SK-N-SH (cell line): ENCODE results near the gene POLR1A. TPM values are rescaled to one million over a fixed set of nuclear protein-coding genes. Genes with fewer than 3 reads are reported as not detected.

Experiments
- CTCF ChIA-PET: fragments of 300-600, 350-600 bp; formaldehyde crosslinking; extraction: SDS; loops from one replicate; lab custom pipeline; 2021; lab: Yijun Ruan, JAX
- POLR2A ChIA-PET: fragments of 350-600 bp; sonication (Branson Sonifier 250); formaldehyde crosslinking; extraction: SDS; loops from one replicate; lab custom pipeline; 2020; ENCODE audit warnings: antibody characterized with exemption, inconsistent platforms; lab: Yijun Ruan, JAX
- DNase-seq: peaks from one replicate; pipeline ENCODE4 v3.0.0; 2012
- H2AFZ ChIP-seq: fragments of 200-600 bp; sonication (generic); 2 replicates; pipeline ENCODE4 v1.8.1; 2016; ENCODE audit warnings: antibody characterized with exemption, mild to moderate bottlenecking, low read depth
- H3F3A ChIP-seq: fragments of 200-600 bp; sonication (generic); replicated peaks from 2 replicates; pipeline ENCODE3; 2016; ENCODE audit warnings: antibody characterized with exemption, mild to moderate bottlenecking; ENCODE audit not compliant: insufficient read depth
- H3K27ac ChIP-seq, 2 experiments: fragments of 200-500 bp in 1 of 2; fragments of 200-600 bp in 1 of 2; sonication (Bioruptor generic) in 1 of 2; sonication (generic), shearing (Covaris generic) in 1 of 2; 2 replicates each; pipeline versions ENCODE4 v1.5.1 to v1.6.1; 2014 to 2016; ENCODE audit warnings: low read depth in 2 of 2, inconsistent platforms in 1 of 2, low read length in 1 of 2, mild to moderate bottlenecking in 1 of 2, mixed read lengths in 1 of 2
- H3K27me3 ChIP-seq: fragments of 200-600 bp; sonication (generic), shearing (Covaris generic); 2 replicates; pipeline ENCODE4 v1.6.1; 2016; ENCODE audit warnings: mixed run types; ENCODE audit not compliant: insufficient read depth
- H3K36me3 ChIP-seq, 2 experiments: fragments of 200-500 bp in 1 of 2; fragments of 200-600 bp in 1 of 2; sonication (Bioruptor generic) in 1 of 2; sonication (generic) in 1 of 2; replicated peaks in 1 of 2; 2 replicates each; pipeline versions ENCODE3 to v1.5.1; 2014 to 2016; ENCODE audit warnings: low read length in 1 of 2, mild to moderate bottlenecking in 1 of 2; ENCODE audit not compliant: insufficient read depth in 2 of 2, control insufficient read depth in 1 of 2
- H3K4me1 ChIP-seq, 2 experiments: fragments of 200-500 bp in 1 of 2; fragments of 200-600 bp in 1 of 2; sonication (Bioruptor generic) in 1 of 2; sonication (generic), shearing (Covaris generic) in 1 of 2; 2 replicates each; pipeline versions ENCODE4 v1.5.1 to v1.6.1; 2014 to 2016; ENCODE audit warnings: low read depth in 1 of 2, low read length in 1 of 2, mixed run types in 1 of 2; ENCODE audit not compliant: insufficient read depth in 2 of 2, control insufficient read depth in 1 of 2
- H3K4me2 ChIP-seq: fragments of 200-600 bp; sonication (generic), shearing (Covaris generic); 2 replicates; pipeline ENCODE4 v1.6.1; 2017; ENCODE audit warnings: mixed run types
- H3K4me3 ChIP-seq, 2 experiments: fragments of 200-500 bp in 1 of 2; fragments of 200-600 bp in 1 of 2; sonication (Bioruptor generic) in 1 of 2; sonication (generic), shearing (Covaris generic) in 1 of 2; 2 replicates each; pipeline versions ENCODE4 v1.5.1 to v1.8.1; 2014 to 2016; ENCODE audit warnings: low read depth in 2 of 2, inconsistent platforms in 1 of 2, low read length in 1 of 2, mild to moderate bottlenecking in 1 of 2, mixed read lengths in 1 of 2, moderate library complexity in 1 of 2
- H3K79me2 ChIP-seq: fragments of 200-600 bp; sonication (generic); 2 replicates; pipeline ENCODE4 v1.8.1; 2017; ENCODE audit warnings: mild to moderate bottlenecking; ENCODE audit not compliant: insufficient read depth
- H3K9ac ChIP-seq: fragments of 200-600 bp; sonication (generic); 2 replicates; pipeline ENCODE4 v1.6.1; 2017; ENCODE audit warnings: mixed run types
- H3K9me2 ChIP-seq: fragments of 200-600 bp; sonication (generic); 2 replicates; pipeline ENCODE4 v1.6.1; 2017; ENCODE audit warnings: mixed run types
- H3K9me3 ChIP-seq: fragments of 200-600 bp; sonication (generic); 2 replicates; pipeline ENCODE4 v1.6.1; 2017; ENCODE audit warnings: mixed run types, mild to moderate bottlenecking, moderate library complexity
- H4K20me1 ChIP-seq: fragments of 200-600 bp; sonication (generic); 2 replicates; pipeline ENCODE4 v1.6.1; 2017; ENCODE audit warnings: mild to moderate bottlenecking, mixed run types; ENCODE audit not compliant: insufficient read depth
- CHD2 ChIP-seq: fragments of 150-350 bp; IDR thresholded peaks from 2 replicates; pipeline ENCODE4 v1.6.1; 2018; ENCODE audit warnings: low read length; ENCODE audit not compliant: partially characterized antibody
- EP300 ChIP-seq, 2 experiments: IDR thresholded peaks; 2 replicates each; pipeline versions ENCODE4 v1.4.0 to v1.6.1; 2012; ENCODE audit warnings: borderline replicate concordance in 1 of 2, low read depth in 1 of 2, low read length in 1 of 2
- FOXJ3 ChIP-seq: sonication (generic); formaldehyde crosslinking; IDR thresholded peaks from 2 replicates; pipeline ENCODE4 v1.5.1; 2020; ENCODE audit warnings: mild to moderate bottlenecking, missing genetic modification reagents
- FOXM1 ChIP-seq: IDR thresholded peaks from 2 replicates; pipeline ENCODE4 v1.4.0; 2012; ENCODE audit warnings: low read depth, mild to moderate bottlenecking
- GATA2 ChIP-seq: sonication (generic); formaldehyde crosslinking; IDR thresholded peaks from 2 replicates; pipeline ENCODE4 v1.5.0; 2020; ENCODE audit warnings: mild to moderate bottlenecking, missing genetic modification reagents
- NFIC ChIP-seq: IDR thresholded peaks from 2 replicates; pipeline ENCODE4 v1.4.0; 2012; ENCODE audit warnings: borderline replicate concordance
- SMC3 ChIP-seq: IDR thresholded peaks from 2 replicates; pipeline ENCODE4 v1.6.1; 2012; ENCODE audit warnings: low read depth, low read length, improper control_type of control experiment
- TAF1 ChIP-seq: IDR thresholded peaks from 2 replicates; pipeline ENCODE4 v1.6.1; 2012; ENCODE audit warnings: low read depth, mild to moderate bottlenecking, low read length, moderate library complexity, borderline replicate concordance
- TCF12 ChIP-seq: IDR thresholded peaks from 2 replicates; pipeline ENCODE4 v1.4.0; 2012
- WGBS: methylation state at CpG from one replicate; pipeline ENCODE4 v1.1.6; 2017; ENCODE audit warnings: low lambda C conversion rate; 5-methylcytosine and 5-hydroxymethylcytosine counted together
- polyA plus RNA-seq, 3 experiments: library from polyadenylated mRNA; depleted of rRNA; stranded (reverse); fragments of >200 nt; gene quantifications; 2 replicates each; pipeline ENCODE4 v1.2.3, GENCODE V29; 2012
- TF ChIP-seq, protein P1 (sequence below): IDR thresholded peaks from 2 replicates; pipeline ENCODE4 v1.4.0; 2012; ENCODE audit warnings: low read depth, borderline replicate concordance
- TF ChIP-seq, protein P2 (sequence below): IDR thresholded peaks from 2 replicates; pipeline ENCODE4 v1.4.0; 2012; ENCODE audit warnings: low read depth, borderline replicate concordance

Gene POLR1A
- polyA plus RNA-seq, 1 of the 3 experiments (the other 2 are of a cell fraction) = 6.1 TPM

DNA sequence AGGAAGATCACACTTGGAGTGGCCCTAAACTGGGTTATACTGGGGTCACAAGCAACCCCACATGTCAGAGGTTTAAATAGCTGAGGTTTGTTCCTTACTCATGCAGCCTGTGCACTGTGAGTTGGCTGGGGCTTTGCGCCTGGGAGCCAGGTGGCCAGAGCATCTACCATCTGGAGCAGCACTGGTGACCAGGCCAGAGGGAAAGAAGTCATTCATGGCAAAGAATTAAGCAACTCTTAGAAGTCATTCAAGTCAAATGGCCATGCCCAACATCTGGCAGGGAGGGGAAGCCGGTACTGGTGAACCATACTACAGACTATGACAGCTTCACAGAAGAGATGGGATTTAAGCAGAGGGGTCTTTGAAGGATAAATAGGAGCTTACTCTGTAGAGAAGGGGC lies 90.7 kb downstream of the POLR1A start:
- H3K27me3 ChIP-seq = no peaks in the 10 kb centered on the region
- H3K9me3 ChIP-seq = no peaks in the 10 kb centered on the region; the same call in 1 of the 2 replicates
- WGBS = 74% methylated on average over 2 of the region's 2 CpGs
- H3K4me2 ChIP-seq = no peak overlapping the region
- H3K4me1 ChIP-seq = no peaks in the 10 kb centered on the region; a peak in 1 of 4 replicates
- H3K9me2 ChIP-seq = no peaks in the 10 kb centered on the region
- H4K20me1 ChIP-seq = no peaks in the 10 kb centered on the region
- H2AFZ ChIP-seq = no peak overlapping the region
- no peaks in the 10 kb centered on the region for H3K79me2 ChIP-seq
- ChIA-PET POLR2A (no interaction called here), CTCF (interaction anchor here (1.8 kb wide), 1 partner anchor 126 kb away, joined by 5 read pairs; the partner anchor contains the start of gene ST3GAL5)
- H3K36me3 ChIP-seq = no peaks in the 10 kb centered on the region
- no peaks in the 10 kb centered on the region for H3F3A ChIP-seq
- no peak overlapping the region for H3K9ac ChIP-seq
- H3K4me3 ChIP-seq = no peak overlapping the region
- DNase-seq = no peak
- H3K27ac ChIP-seq = no peak overlapping the region
- no peak for TF ChIP-seq TCF12
- TF ChIP-seq FOXM1 = no peak
- no peak for TF ChIP-seq SMC3
- no peak for TF ChIP-seq GATA2
- no peak for TF ChIP-seq CHD2
- no peak for TF ChIP-seq EP300 (IDR thresholded peaks at IDR 0.05; ENCODE audit: borderline replicate concordance in 1 of 2, low read depth in 1 of 2, low read length in 1 of 2)
- TF ChIP-seq NFIC = no peak
- TF ChIP-seq, protein P1, sequence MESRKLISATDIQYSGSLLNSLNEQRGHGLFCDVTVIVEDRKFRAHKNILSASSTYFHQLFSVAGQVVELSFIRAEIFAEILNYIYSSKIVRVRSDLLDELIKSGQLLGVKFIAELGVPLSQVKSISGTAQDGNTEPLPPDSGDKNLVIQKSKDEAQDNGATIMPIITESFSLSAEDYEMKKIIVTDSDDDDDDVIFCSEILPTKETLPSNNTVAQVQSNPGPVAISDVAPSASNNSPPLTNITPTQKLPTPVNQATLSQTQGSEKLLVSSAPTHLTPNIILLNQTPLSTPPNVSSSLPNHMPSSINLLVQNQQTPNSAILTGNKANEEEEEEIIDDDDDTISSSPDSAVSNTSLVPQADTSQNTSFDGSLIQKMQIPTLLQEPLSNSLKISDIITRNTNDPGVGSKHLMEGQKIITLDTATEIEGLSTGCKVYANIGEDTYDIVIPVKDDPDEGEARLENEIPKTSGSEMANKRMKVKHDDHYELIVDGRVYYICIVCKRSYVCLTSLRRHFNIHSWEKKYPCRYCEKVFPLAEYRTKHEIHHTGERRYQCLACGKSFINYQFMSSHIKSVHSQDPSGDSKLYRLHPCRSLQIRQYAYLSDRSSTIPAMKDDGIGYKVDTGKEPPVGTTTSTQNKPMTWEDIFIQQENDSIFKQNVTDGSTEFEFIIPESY = no peak
- TF ChIP-seq TAF1 = no peak
- TF ChIP-seq, all 33 proteins: peak for 0

DNA sequence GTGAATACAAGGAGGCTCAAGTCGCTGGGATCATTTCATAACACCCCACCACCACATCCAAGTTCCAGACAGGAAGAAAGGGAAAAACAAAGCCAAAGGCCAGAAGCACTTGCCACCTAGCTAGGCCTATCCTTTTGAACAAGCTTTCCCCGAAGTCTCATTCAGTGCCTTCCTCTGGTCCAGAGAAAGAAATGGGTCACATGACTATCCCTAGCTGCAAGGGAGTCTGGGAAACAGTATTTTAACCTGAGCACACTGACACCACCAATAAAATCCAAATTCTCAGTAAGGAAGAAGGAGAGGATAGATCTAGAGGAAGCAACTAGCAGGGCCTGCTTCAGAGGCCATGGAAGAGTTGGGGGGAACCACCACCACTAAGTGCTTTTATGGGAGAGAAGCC lies 91.2 kb downstream of the POLR1A start:
- Histone ChIP-seq H3K36me3 (no peaks in the 10 kb centered on the region), H3K9ac (no peak overlapping the region), H3K27ac (no peak overlapping the region), H3K4me1 (no peaks in the 10 kb centered on the region; a peak in 1 of 4 replicates), H3K4me3 (no peak overlapping the region), H3F3A (no peaks in the 10 kb centered on the region), H3K9me2 (no peaks in the 10 kb centered on the region), H2AFZ (no peak overlapping the region), H4K20me1 (no peaks in the 10 kb centered on the region), H3K27me3 (no peaks in the 10 kb centered on the region), H3K79me2 (no peaks in the 10 kb centered on the region), H3K4me2 (no peak overlapping the region), H3K9me3 (no peaks in the 10 kb centered on the region; the same call in 1 of the 2 replicates)
- WGBS = 17% methylated on average over 2 of the region's 2 CpGs
- DNase-seq = no peak
- CTCF ChIA-PET = interaction anchor here (1.8 kb wide), 1 partner anchor 126 kb away, joined by 5 read pairs; the partner anchor contains the start of gene ST3GAL5
- TF ChIP-seq GATA2 (no peak), FOXJ3 (CRISPR knock-in tag) (no peak)
- TF ChIP-seq, protein P2, sequence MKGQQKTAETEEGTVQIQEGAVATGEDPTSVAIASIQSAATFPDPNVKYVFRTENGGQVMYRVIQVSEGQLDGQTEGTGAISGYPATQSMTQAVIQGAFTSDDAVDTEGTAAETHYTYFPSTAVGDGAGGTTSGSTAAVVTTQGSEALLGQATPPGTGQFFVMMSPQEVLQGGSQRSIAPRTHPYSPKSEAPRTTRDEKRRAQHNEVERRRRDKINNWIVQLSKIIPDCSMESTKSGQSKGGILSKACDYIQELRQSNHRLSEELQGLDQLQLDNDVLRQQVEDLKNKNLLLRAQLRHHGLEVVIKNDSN = peak; percentile 33; the same call in 1 of the 2 replicates
- POLR2A ChIA-PET = no interaction called here
